Large intestine (tissue), 3 donors: ENCODE results near the gene NBL1. TPM values are rescaled to one million over a fixed set of nuclear protein-coding genes. Genes with fewer than 3 reads are reported as not detected.

Experiments
- DNase-seq, 2 donors: peaks; one replicate each; pipeline versions ENCODE4 v3.0.0 to v3.0.0-alpha.2; 2013
- H3K27ac ChIP-seq: one replicate; pipeline ENCODE4 v1.5.1; 2013; ENCODE audit warnings: low read length
- H3K27me3 ChIP-seq: 2 replicates; pipeline ENCODE4 v1.6.1; 2013; ENCODE audit warnings: low read length; ENCODE audit not compliant: control insufficient read depth, insufficient read depth
- H3K36me3 ChIP-seq: 2 replicates; pipeline ENCODE4 v1.6.1; 2013; ENCODE audit warnings: low read length; ENCODE audit not compliant: control insufficient read depth, insufficient read depth
- H3K4me1 ChIP-seq: one replicate; pipeline ENCODE4 v1.6.1; 2013; ENCODE audit warnings: low read length; ENCODE audit not compliant: control insufficient read depth, insufficient read depth
- H3K4me3 ChIP-seq: one replicate; pipeline ENCODE4 v1.5.1; 2013; ENCODE audit warnings: low read length
- H3K9me3 ChIP-seq: one replicate; pipeline ENCODE4 v1.6.1; 2013; ENCODE audit warnings: mild to moderate bottlenecking, low read depth, low read length, moderate library complexity; ENCODE audit not compliant: control insufficient read depth
- WGBS: methylation state at CpG from one replicate; pipeline ENCODE4 v1.1.5; 2013; ENCODE audit warnings: low lambda C conversion rate; ENCODE audit not compliant: insufficient coverage; 5-methylcytosine and 5-hydroxymethylcytosine counted together
- polyA plus RNA-seq: library from polyadenylated mRNA; unstranded; fragments of 120-200 nt; gene quantifications from one replicate; pipeline ENCODE4 v1.2.1, GENCODE V29; 2013

Gene NBL1
- polyA plus RNA-seq, 1 donor: 53.5 TPM

DNA sequence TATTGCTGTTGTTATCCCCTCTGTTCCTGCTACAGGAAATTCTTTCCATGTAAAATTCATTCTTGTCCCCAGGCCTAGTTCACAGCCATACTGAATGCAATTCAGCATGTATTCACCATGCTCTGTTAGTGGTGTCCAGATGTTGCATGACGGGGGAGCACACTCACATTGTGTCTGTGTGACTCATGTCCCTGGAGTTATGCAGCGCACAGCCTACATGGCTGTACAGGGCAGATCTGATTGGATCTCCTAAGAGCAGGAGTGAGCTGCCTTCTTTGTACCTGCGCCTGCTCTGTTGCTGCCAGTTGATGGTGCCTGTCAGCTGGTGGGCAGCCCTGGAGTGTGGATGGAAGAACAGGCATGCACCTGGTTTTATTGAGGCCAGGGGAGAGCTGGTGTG is 38.1 kb downstream of the NBL1 start:
- Histone ChIP-seq H3K27ac (no peak overlapping the region), H3K9me3 (no peaks in the 10 kb centered on the region), H3K27me3 (no peaks in the 10 kb centered on the region), H3K36me3 (no peaks in the 10 kb centered on the region), H3K4me3 (no peak overlapping the region), H3K4me1 (no peaks in the 10 kb centered on the region)
- WGBS: no CpG with 5 or more reads among the region's 3 CpGs
- no peak for DNase-seq

GRCh38 chr1:19682901-19683300 is 38.8 kb downstream of the NBL1 start:
- Histone ChIP-seq H3K4me1 (no peaks in the 10 kb centered on the region), H3K36me3 (no peaks in the 10 kb centered on the region), H3K9me3 (no peaks in the 10 kb centered on the region), H3K27ac (no peak overlapping the region), H3K27me3 (no peaks in the 10 kb centered on the region), H3K4me3 (no peak overlapping the region)
- DNase-seq: no peak
- no CpG with 5 or more reads among the region's 7 CpGs for WGBS

GRCh38 chr1:19683351-19683750 is 39.2 kb downstream of the NBL1 start:
- no peaks in the 10 kb centered on the region for H3K27me3 ChIP-seq
- no peaks in the 10 kb centered on the region for H3K9me3 ChIP-seq
- no peaks in the 10 kb centered on the region for H3K36me3 ChIP-seq
- DNase-seq: no peak
- H3K27ac ChIP-seq: no peak overlapping the region
- no peak overlapping the region for H3K4me3 ChIP-seq
- WGBS: no CpG with 5 or more reads among the region's 8 CpGs
- no peaks in the 10 kb centered on the region for H3K4me1 ChIP-seq

GRCh38 chr1:19684677-19685076 is 40.6 kb downstream of the NBL1 start:
- H3K4me3 ChIP-seq: no peak overlapping the region
- no peak for DNase-seq
- H3K4me1 ChIP-seq: no peaks in the 10 kb centered on the region
- no CpG with 5 or more reads among the region's 2 CpGs for WGBS
- H3K27ac ChIP-seq: no peak overlapping the region
- no peaks in the 10 kb centered on the region for H3K36me3 ChIP-seq
- no peaks in the 10 kb centered on the region for H3K27me3 ChIP-seq
- H3K9me3 ChIP-seq: peaks cover 1% of the 10 kb centered on the region

GRCh38 chr1:19685994-19686393 is 41.9 kb downstream of the NBL1 start:
- Histone ChIP-seq H3K4me3 (no peak overlapping the region), H3K36me3 (no peaks in the 10 kb centered on the region), H3K9me3 (peaks cover 5% of the 10 kb centered on the region), H3K27ac (no peak overlapping the region), H3K27me3 (no peaks in the 10 kb centered on the region), H3K4me1 (no peaks in the 10 kb centered on the region)
- WGBS: no CpG with 5 or more reads among the region's 9 CpGs
- no peak for DNase-seq

DNA sequence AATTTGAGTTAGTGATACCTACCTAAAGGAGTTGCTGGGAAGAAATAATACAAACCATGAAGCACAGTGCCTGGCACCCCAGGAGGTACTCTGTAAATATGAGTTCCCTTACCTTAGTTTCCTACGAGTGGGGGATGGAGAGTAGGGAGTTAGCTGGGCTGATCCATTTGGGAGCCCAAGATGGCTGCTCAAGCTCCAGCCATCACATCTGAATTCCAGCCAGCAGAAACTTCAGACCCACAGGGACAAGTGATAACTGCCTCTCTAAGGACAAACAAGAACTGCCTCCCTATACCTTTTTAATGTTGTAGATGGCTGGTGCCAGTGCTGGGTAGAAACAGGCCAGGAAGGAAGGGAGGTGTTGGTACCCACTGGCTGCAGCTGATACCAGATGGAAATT is 43.3 kb downstream of the NBL1 start:
- peaks cover 5% of the 10 kb centered on the region for H3K9me3 ChIP-seq
- H3K4me3 ChIP-seq: no peak overlapping the region
- H3K27ac ChIP-seq: no peak overlapping the region
- WGBS: no CpG with 5 or more reads among the region's 1 CpG
- H3K36me3 ChIP-seq: no peaks in the 10 kb centered on the region
- no peaks in the 10 kb centered on the region for H3K27me3 ChIP-seq
- H3K4me1 ChIP-seq: no peaks in the 10 kb centered on the region
- no peak for DNase-seq

GRCh38 chr1:19688041-19688842 is 44.1 kb downstream of the NBL1 start:
- Histone ChIP-seq H3K36me3 (no peaks in the 10 kb centered on the region), H3K4me1 (no peaks in the 10 kb centered on the region), H3K4me3 (no peak overlapping the region), H3K9me3 (peaks cover 5% of the 10 kb centered on the region), H3K27ac (no peak overlapping the region), H3K27me3 (no peaks in the 10 kb centered on the region)
- WGBS: 94% methylated on average over 3 of the region's 19 CpGs
- DNase-seq: no peak

GRCh38 chr1:19689085-19689757 is 45.1 kb downstream of the NBL1 start:
- Histone ChIP-seq H3K27ac (no peak overlapping the region), H3K27me3 (no peaks in the 10 kb centered on the region), H3K4me1 (no peaks in the 10 kb centered on the region), H3K9me3 (peaks cover 5% of the 10 kb centered on the region), H3K4me3 (no peak overlapping the region), H3K36me3 (peaks cover 3% of the 10 kb centered on the region)
- DNase-seq: no peak
- WGBS: no CpG with 5 or more reads among the region's 5 CpGs

- H3K4me1 ChIP-seq: no peaks in the 10 kb centered on the region
- no peak for DNase-seq
- H3K9me3 ChIP-seq: peaks cover 5% of the 10 kb centered on the region
- H3K27me3 ChIP-seq: no peaks in the 10 kb centered on the region
- H3K27ac ChIP-seq: no peak overlapping the region
- WGBS: no CpG with 5 or more reads among the region's 3 CpGs
- no peak overlapping the region for H3K4me3 ChIP-seq
- H3K36me3 ChIP-seq: peaks cover 5% of the 10 kb centered on the region
Observed at GRCh38 chr1:19689856-19690255, 45.7 kb downstream of the NBL1 start.

DNA sequence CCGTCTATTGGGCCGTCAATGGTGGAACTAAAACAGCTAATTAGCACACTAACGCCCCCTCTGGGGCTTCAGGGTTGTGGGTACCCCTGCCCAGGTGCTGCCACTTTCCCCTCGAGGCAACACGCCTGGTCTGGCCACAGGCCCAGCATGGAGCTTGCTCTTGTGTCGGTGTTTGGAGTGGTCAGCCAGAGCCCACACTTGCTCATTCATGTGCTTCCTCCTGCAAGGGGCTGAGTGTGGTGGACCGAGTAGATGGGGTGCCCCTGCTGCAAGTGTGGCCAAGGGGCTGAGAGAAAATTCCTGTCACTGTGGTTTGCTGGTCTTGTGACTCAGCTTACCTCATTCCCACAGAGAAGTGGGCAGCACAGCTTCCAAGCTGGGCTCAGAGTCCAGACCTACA is 46.2 kb downstream of the NBL1 start:
- Histone ChIP-seq H3K27ac (no peak overlapping the region), H3K9me3 (peaks cover 5% of the 10 kb centered on the region), H3K4me3 (no peak overlapping the region), H3K27me3 (no peaks in the 10 kb centered on the region), H3K36me3 (peaks cover 5% of the 10 kb centered on the region), H3K4me1 (no peaks in the 10 kb centered on the region)
- no CpG with 5 or more reads among the region's 7 CpGs for WGBS
- DNase-seq: no peak
